H9 (cell line): Measurements from ENCODE around the gene SOCS4. TPM values are rescaled to one million over a fixed set of nuclear protein-coding genes. Genes with fewer than 3 reads are reported as not detected.
A peak's percentile ranks its signal among the peaks of the same experiment; 100 is the strongest.

ENCODE experiments used
- DNase-seq: peaks from one replicate; pipeline ENCODE4 v3.0.0-alpha.2; 2017
- H2AFZ ChIP-seq: one replicate; pipeline ENCODE4 v1.6.1; 2013; ENCODE audit warnings: mild to moderate bottlenecking, low read length, control low read depth, moderate library complexity
- H2AK5ac ChIP-seq: 2 replicates; pipeline ENCODE4 v1.6.1; 2013; ENCODE audit warnings: low read length, control low read depth, mixed read lengths; ENCODE audit not compliant: insufficient read length
- H2BK120ac ChIP-seq: one replicate; pipeline ENCODE4 v1.6.1; 2013; ENCODE audit warnings: low read depth, mild to moderate bottlenecking, low read length, control low read depth, inconsistent platforms; ENCODE audit not compliant: poor library complexity, severe bottlenecking
- H2BK12ac ChIP-seq: 2 replicates; pipeline ENCODE4 v1.6.1; 2013; ENCODE audit warnings: low read length, control low read depth, mixed read lengths, low read depth; ENCODE audit not compliant: insufficient read length
- H2BK15ac ChIP-seq: 2 replicates; pipeline ENCODE4 v1.6.1; 2013; ENCODE audit warnings: low read depth, low read length, control low read depth
- H2BK20ac ChIP-seq: one replicate; pipeline ENCODE4 v1.6.1; 2013; ENCODE audit warnings: low read depth, mild to moderate bottlenecking, low read length, control low read depth, inconsistent platforms; ENCODE audit not compliant: poor library complexity, severe bottlenecking
- H2BK5ac ChIP-seq: 2 replicates; pipeline ENCODE4 v1.6.1; 2013; ENCODE audit warnings: low read length, control low read depth, mixed read lengths; ENCODE audit not compliant: insufficient read length
- H3K14ac ChIP-seq: 2 replicates; pipeline ENCODE4 v1.6.1; 2013; ENCODE audit warnings: low read length, control low read depth; ENCODE audit not compliant: insufficient read depth
- H3K18ac ChIP-seq: 2 replicates; pipeline ENCODE4 v1.6.1; 2013; ENCODE audit warnings: low read depth, mild to moderate bottlenecking, mixed read lengths, low read length, control low read depth; ENCODE audit not compliant: insufficient read length
- H3K23ac ChIP-seq: 2 replicates; pipeline ENCODE4 v1.6.1; 2013; ENCODE audit warnings: low read length, control low read depth, mixed read lengths, low read depth; ENCODE audit not compliant: insufficient read length
- H3K23me2 ChIP-seq: 2 replicates; pipeline ENCODE4 v1.6.1; 2013; ENCODE audit warnings: low read depth, mild to moderate bottlenecking, mixed read lengths, low read length, control low read depth; ENCODE audit not compliant: insufficient read length, poor library complexity, severe bottlenecking
- H3K27ac ChIP-seq: 2 replicates; pipeline ENCODE4 v1.5.1; 2013; ENCODE audit warnings: low read length, control low read depth, mixed read lengths, low read depth; ENCODE audit not compliant: insufficient read length
- H3K27me3 ChIP-seq: 2 replicates; pipeline ENCODE4 v1.6.1; 2013; ENCODE audit warnings: low read length, control low read depth, inconsistent platforms; ENCODE audit not compliant: insufficient read depth
- H3K4ac ChIP-seq: 2 replicates; pipeline ENCODE4 v1.6.1; 2013; ENCODE audit warnings: low read depth, mild to moderate bottlenecking, control low read depth, inconsistent platforms, low read length, moderate library complexity
- H3K4me1 ChIP-seq: 2 replicates; pipeline ENCODE4 v1.6.1; 2013; ENCODE audit warnings: low read length, control low read depth, inconsistent platforms; ENCODE audit not compliant: insufficient read depth
- H3K4me2 ChIP-seq: 2 replicates; pipeline ENCODE4 v1.6.1; 2013; ENCODE audit warnings: low read length, control low read depth, mixed read lengths; ENCODE audit not compliant: insufficient read length, insufficient read depth
- H3K56ac ChIP-seq: 2 replicates; pipeline ENCODE4 v1.6.1; 2013; ENCODE audit warnings: low read depth, mild to moderate bottlenecking, mixed read lengths, low read length, control low read depth; ENCODE audit not compliant: insufficient read length
- H3K79me1 ChIP-seq: 2 replicates; pipeline ENCODE4 v1.6.1; 2013; ENCODE audit warnings: low read depth, mild to moderate bottlenecking, moderate library complexity, low read length, control low read depth, inconsistent platforms; ENCODE audit not compliant: insufficient read depth, poor library complexity, severe bottlenecking
- H3K79me2 ChIP-seq: 2 replicates; pipeline ENCODE4 v1.6.1; 2013; ENCODE audit warnings: low read length, control low read depth, inconsistent platforms; ENCODE audit not compliant: insufficient read depth
- H3K9ac ChIP-seq: 2 replicates; pipeline ENCODE4 v1.6.1; 2013; ENCODE audit warnings: low read length, control low read depth, mixed read lengths; ENCODE audit not compliant: insufficient read length; ENCODE audit errors: extremely low read depth
- H3K9me3 ChIP-seq: one replicate; pipeline ENCODE4 v1.6.1; 2013; ENCODE audit warnings: low read depth, low read length, inconsistent platforms; ENCODE audit not compliant: control insufficient read depth
- H3T11ph ChIP-seq: one replicate; pipeline ENCODE4 v1.6.1; 2013; ENCODE audit warnings: mild to moderate bottlenecking, low read length, control low read depth, inconsistent platforms
- H4K20me1 ChIP-seq: one replicate; pipeline ENCODE4 v1.6.1; 2013; ENCODE audit not compliant: control insufficient read depth, insufficient read length, insufficient read depth
- H4K5ac ChIP-seq: 2 replicates; pipeline ENCODE4 v1.6.1; 2013; ENCODE audit warnings: low read depth, mild to moderate bottlenecking, mixed read lengths, low read length, control low read depth; ENCODE audit not compliant: insufficient read length
- H4K8ac ChIP-seq: replicated peaks from 2 replicates; pipeline ENCODE4 v1.6.1; 2013; ENCODE audit warnings: low read length, control low read depth, mixed read lengths, low read depth; ENCODE audit not compliant: insufficient read length
- H4K91ac ChIP-seq: 2 replicates; pipeline ENCODE4 v1.6.1; 2013; ENCODE audit warnings: low read depth, mild to moderate bottlenecking, moderate library complexity, mixed read lengths, low read length, control low read depth; ENCODE audit not compliant: insufficient read length
- H3K27ac Mint-ChIP-seq, 3 experiments: 2 replicates in 2 of 3; 3 replicates in 1 of 3; pipeline ENCODE4 v1.8.0; 2020 to 2021; ENCODE audit warnings: mixed read lengths in 3 of 3, mild to moderate bottlenecking in 1 of 3, moderate library complexity in 1 of 3
- H3K27me3 Mint-ChIP-seq: 2 replicates; pipeline ENCODE4 v1.8.0; 2021; ENCODE audit warnings: low read depth, mild to moderate bottlenecking, moderate library complexity, mixed read lengths
- H3K36me3 Mint-ChIP-seq, 3 experiments: 2 replicates in 2 of 3; 3 replicates in 1 of 3; pipeline ENCODE4 v1.8.0; 2020 to 2021; ENCODE audit warnings: low read depth in 3 of 3, mixed read lengths in 3 of 3; ENCODE audit not compliant: insufficient read depth in 1 of 3
- H3K4me1 Mint-ChIP-seq, 2 experiments: 2 replicates each; pipeline ENCODE4 v1.8.0; 2020; ENCODE audit warnings: mixed read lengths in 2 of 2
- H3K4me3 Mint-ChIP-seq, 2 experiments: 2 replicates in 1 of 2; 3 replicates in 1 of 2; pipeline ENCODE4 v1.8.0; 2020 to 2021; ENCODE audit warnings: mild to moderate bottlenecking in 2 of 2, mixed read lengths in 2 of 2, moderate library complexity in 1 of 2
- H3K9me3 Mint-ChIP-seq, 2 experiments: 2 replicates in 1 of 2; 3 replicates in 1 of 2; pipeline ENCODE4 v1.8.0; 2020; ENCODE audit warnings: mild to moderate bottlenecking in 2 of 2, mixed read lengths in 2 of 2, moderate library complexity in 1 of 2
- CTCF ChIP-seq: fragments of 200-600 bp; sonication (generic); conservative IDR thresholded peaks from 3 replicates; pipeline ENCODE4 v1.8.0; 2021; ENCODE audit warnings: antibody characterized with exemption, mild to moderate bottlenecking
- WGBS: extraction: QIAGEN DNeasy Blood & Tissue Kit; methylation state at CpG from one replicate; pipeline ENCODE4 v1.1.7; 2013; ENCODE audit warnings: missing lambda C conversion rate, low lambda C conversion rate, mixed read lengths; ENCODE audit not compliant: insufficient read length; ENCODE audit errors: extremely low coverage; 5-methylcytosine and 5-hydroxymethylcytosine counted together
- total RNA-seq: library from RNA; stranded (reverse); gene quantifications from 2 replicates; pipeline ENCODE4 v1.2.1, GENCODE V29; 2021

Gene SOCS4
- total RNA-seq, 1 experiment from 2014 or later: 38.5 TPM

GRCh38 chr14:54981698-54982097 is 45.3 kb upstream of the SOCS4 start:
- peak; percentile 44; the same call in 2 of the 3 replicates for TF ChIP-seq CTCF
- no peaks in the 10 kb centered on the region; the same call in 1 of the 2 replicates for H3K27me3 Mint-ChIP-seq
- no peak overlapping the region for H2BK5ac ChIP-seq
- no peaks in the 10 kb centered on the region for H3K27me3 ChIP-seq
- no peaks in the 10 kb centered on the region for H3K23me2 ChIP-seq
- no peak overlapping the region for H3K4ac ChIP-seq
- H4K5ac ChIP-seq: no peak overlapping the region
- no peak overlapping the region for H3K4me2 ChIP-seq
- no peak overlapping the region for H3K14ac ChIP-seq
- no peak overlapping the region for H3K23ac ChIP-seq
- no peak overlapping the region for H2AFZ ChIP-seq
- H3K4me1 ChIP-seq: no peaks in the 10 kb centered on the region
- H3K27ac ChIP-seq: no peak overlapping the region
- no peak overlapping the region for H3K4me3 Mint-ChIP-seq
- WGBS: no CpG with 5 or more reads among the region's 6 CpGs
- DNase-seq: no peak
- H3K4me1 Mint-ChIP-seq: no peaks in the 10 kb centered on the region
- no peak overlapping the region for H3K56ac ChIP-seq
- H4K91ac ChIP-seq: no peak overlapping the region
- no peak overlapping the region for H2BK20ac ChIP-seq
- no peaks in the 10 kb centered on the region for H3K79me1 ChIP-seq
- 0 out of 2 replicates have a peak, but pooled peaks cover 1% of the 10 kb centered on the region for H3K79me2 ChIP-seq
- H3K18ac ChIP-seq: no peak overlapping the region
- no peak overlapping the region for H3K9ac ChIP-seq
- H3K9me3 Mint-ChIP-seq: no peaks in the 10 kb centered on the region
- no peak overlapping the region for H3T11ph ChIP-seq
- peaks cover 38 to 75% (median 75%) of the 10 kb centered on the region in 3 experiments; a peak in 6 of 7 replicates for H3K36me3 Mint-ChIP-seq
- H2AK5ac ChIP-seq: no peak overlapping the region
- no peak overlapping the region for H3K27ac Mint-ChIP-seq
- H4K8ac ChIP-seq: no peak overlapping the region
- no peaks in the 10 kb centered on the region for H3K9me3 ChIP-seq
- no peak overlapping the region for H2BK120ac ChIP-seq
- H4K20me1 ChIP-seq: no peaks in the 10 kb centered on the region
- no peak overlapping the region for H2BK12ac ChIP-seq
- H2BK15ac ChIP-seq: no peak overlapping the region
